HG03103 (cell line): ENCODE data around the gene GABRQ.
"Not testable (repeated sequence)": the region's sequence is repeated elsewhere in the genome, so short reads cannot be mapped to it uniquely, and the experiment has no call there.

ENCODE experiments used
- ATAC-seq: cut with Tn5 transposase; IDR thresholded peaks from one replicate; pipeline ENCODE4 v1.9.1; 2021; ENCODE audit warnings: low read depth; ENCODE audit not compliant: unreplicated experiment

GABRQ gene

DNA sequence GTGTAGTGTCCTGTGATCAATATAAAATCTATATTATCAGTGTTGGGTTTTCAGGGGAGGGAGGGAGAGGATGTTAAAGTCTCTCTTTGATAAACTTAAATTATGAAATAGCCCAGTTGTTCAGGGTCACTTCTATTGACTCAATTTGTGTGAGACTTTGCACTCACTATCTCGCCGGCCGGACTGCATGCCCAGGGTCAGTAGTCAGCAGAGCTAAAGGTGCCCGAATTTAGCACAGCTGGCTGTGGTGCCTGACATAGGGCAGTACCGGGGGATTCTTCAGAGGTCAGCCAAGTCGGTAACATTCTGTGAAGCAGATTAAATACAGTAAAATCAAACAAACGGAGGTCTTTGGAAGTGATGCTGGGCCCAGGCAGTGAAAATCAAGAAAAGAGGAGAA is 19.2 kb downstream of the GABRQ start:
- no peak for ATAC-seq

DNA sequence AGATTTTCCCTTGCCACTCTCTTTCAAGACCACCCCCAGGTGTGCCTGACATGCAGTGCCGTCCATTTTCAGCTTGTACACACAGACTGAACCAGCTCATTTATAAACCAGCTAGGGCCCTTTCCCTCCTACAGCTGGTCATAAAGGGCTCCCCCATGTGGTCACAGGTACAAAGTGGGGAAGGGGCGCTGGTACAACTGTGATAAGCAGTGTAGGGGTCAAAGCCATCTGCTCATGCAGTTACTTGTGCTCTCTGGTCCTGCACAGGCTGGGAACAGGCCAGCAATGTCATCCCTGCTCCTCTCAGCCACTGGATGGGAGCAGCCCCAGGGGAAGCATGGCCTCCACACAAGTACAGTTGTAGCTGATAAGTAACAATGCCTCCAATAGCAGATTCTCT is 20.6 kb downstream of the GABRQ start:
- no peak for ATAC-seq

- no peak for ATAC-seq
Measured at GRCh38 chrX:152663086-152663485, 25.4 kb downstream of the GABRQ start.

GRCh38 chrX:152674135-152674534 is 36.4 kb downstream of the GABRQ start:
- no peak for ATAC-seq

GRCh38 chrX:152674652-152675051 is 37.0 kb downstream of the GABRQ start:
- ATAC-seq = not testable (repeated sequence)

DNA sequence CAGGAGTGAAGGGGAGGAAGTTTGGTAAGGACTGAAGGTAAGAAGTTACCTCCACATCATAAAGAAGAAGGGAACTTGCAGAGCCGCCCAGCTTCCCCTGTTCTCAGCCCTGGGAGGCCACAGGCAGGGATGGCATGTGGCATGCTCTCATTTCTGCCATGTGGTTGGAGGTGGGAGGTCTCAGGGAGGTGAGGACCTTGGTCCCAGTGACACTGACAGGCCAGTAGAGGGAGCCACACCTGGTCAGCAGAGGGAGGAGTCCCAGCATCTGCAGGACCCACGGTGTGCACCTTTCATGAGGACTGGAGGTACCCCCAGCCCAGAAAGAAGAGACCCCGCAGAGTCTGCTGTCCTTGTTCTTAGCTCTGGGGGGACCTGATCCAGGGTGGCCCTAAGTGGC is 43.3 kb downstream of the GABRQ start:
- ATAC-seq = peak; percentile 86

GRCh38 chrX:152697952-152698931 is 60.5 kb downstream of the GABRQ start, which contains the start of gene MAGEA3:
Gene MAGEA3, plus strand, starts transcription at chrX:152698794. Its CDS starts 2,039 bp downstream, at chrX:152700833.
- not testable (repeated sequence) for ATAC-seq

DNA sequence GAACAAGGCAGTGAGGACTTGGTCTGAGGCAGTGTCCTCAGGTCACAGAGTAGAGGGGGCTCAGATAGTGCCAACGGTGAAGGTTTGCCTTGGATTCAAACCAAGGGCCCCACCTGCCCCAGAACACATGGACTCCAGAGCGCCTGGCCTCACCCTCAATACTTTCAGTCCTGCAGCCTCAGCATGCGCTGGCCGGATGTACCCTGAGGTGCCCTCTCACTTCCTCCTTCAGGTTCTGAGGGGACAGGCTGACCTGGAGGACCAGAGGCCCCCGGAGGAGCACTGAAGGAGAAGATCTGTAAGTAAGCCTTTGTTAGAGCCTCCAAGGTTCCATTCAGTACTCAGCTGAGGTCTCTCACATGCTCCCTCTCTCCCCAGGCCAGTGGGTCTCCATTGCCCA is 62.7 kb downstream of the GABRQ start:
- ATAC-seq = not testable (repeated sequence)

GRCh38 chrX:152706500-152706899 is 68.8 kb downstream of the GABRQ start:
- not testable (repeated sequence) for ATAC-seq
